NB4 (cell line): ENCODE measurements around the gene AR.

Source experiments
- DNase-seq: peaks from one replicate; pipeline ENCODE4 v3.0.0; 2010; ENCODE audit warnings: low read depth
- H3K4me3 ChIP-seq: one replicate; pipeline ENCODE4 v1.5.1; 2011; ENCODE audit warnings: mild to moderate bottlenecking, low read depth, low read length, moderate library complexity
- CTCF ChIP-seq: IDR thresholded peaks from one replicate; pipeline ENCODE4 v1.5.1; 2012; ENCODE audit warnings: low read depth, low read length
- MAX ChIP-seq: IDR thresholded peaks from 2 replicates; pipeline ENCODE4 v1.6.1; 2011; ENCODE audit warnings: low read depth, low read length
- MYC ChIP-seq: IDR thresholded peaks from 2 replicates; pipeline ENCODE4 v1.6.1; 2011; ENCODE audit warnings: low read depth, low read length
- POLR2A ChIP-seq: IDR thresholded peaks from 2 replicates; pipeline ENCODE4 v1.6.1; 2011; ENCODE audit warnings: mild to moderate bottlenecking; ENCODE audit not compliant: insufficient read length; ENCODE audit errors: extremely low read depth

The AR gene

GRCh38 chrX:67700602-67701001, 156.8 kb downstream of the AR start:
- TF ChIP-seq MAX (no peak), MYC (no peak), CTCF (no peak), POLR2A (no peak)
- H3K4me3 ChIP-seq, result no peak overlapping the region
- DNase-seq, result no peak

- no peak for DNase-seq
- TF ChIP-seq POLR2A, result no peak
- no peak for TF ChIP-seq CTCF
- TF ChIP-seq MAX, result no peak
- TF ChIP-seq MYC, result no peak
Measured at GRCh38 chrX:67714004-67714403, 170.2 kb downstream of the AR start.

GRCh38 chrX:67717571-67717970, 173.8 kb downstream of the AR start:
- no peak for TF ChIP-seq MAX
- TF ChIP-seq MYC, result no peak
- no peak for TF ChIP-seq CTCF
- TF ChIP-seq POLR2A, result no peak
- no peak overlapping the region for H3K4me3 ChIP-seq
- no peak for DNase-seq

More at GRCh38 chrX:67714004-67714403, 170.2 kb downstream of the AR start:
- H3K4me3 ChIP-seq, result no peak overlapping the region

GRCh38 chrX:67718926-67719325, 175.1 kb downstream of the AR start:
- no peak overlapping the region for H3K4me3 ChIP-seq
- no peak for DNase-seq
- no peak for TF ChIP-seq CTCF
- TF ChIP-seq POLR2A, result no peak
- no peak for TF ChIP-seq MAX
- TF ChIP-seq MYC, result no peak

GRCh38 chrX:67720344-67720743, 176.5 kb downstream of the AR start:
- H3K4me3 ChIP-seq, result no peak overlapping the region
- TF ChIP-seq MAX, result no peak
- no peak for TF ChIP-seq MYC
- no peak for TF ChIP-seq CTCF
- no peak for TF ChIP-seq POLR2A
- DNase-seq, result no peak

GRCh38 chrX:67721321-67721720, 177.5 kb downstream of the AR start:
- TF ChIP-seq CTCF, result no peak
- no peak for TF ChIP-seq MAX
- no peak for TF ChIP-seq POLR2A
- TF ChIP-seq MYC, result no peak
- H3K4me3 ChIP-seq, result no peak overlapping the region
- DNase-seq, result no peak
